ENCODE measurements around the gene TBC1D14.

Gene TBC1D14

DNA sequence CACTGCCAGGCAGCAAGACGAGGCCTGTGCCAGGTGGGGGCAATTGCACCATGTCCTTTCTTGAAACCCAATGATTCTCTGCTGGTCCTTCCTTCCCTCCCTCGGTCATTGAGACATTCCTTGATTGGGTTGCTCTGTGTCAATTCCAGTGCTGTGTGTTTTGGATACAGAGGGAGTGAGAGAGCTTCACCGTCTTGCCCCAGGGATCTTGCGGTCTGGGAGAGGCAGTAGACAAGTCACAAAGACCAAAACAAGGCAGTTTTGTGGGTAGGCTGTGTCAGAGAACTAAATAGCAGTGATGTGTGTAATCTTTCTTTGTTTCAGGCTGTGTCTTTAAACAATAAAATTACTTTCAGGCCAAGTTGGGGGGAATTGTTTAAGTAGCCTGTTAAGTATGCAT is 94.7 kb downstream of the TBC1D14 start:
- no peak for DNase-seq

DNA sequence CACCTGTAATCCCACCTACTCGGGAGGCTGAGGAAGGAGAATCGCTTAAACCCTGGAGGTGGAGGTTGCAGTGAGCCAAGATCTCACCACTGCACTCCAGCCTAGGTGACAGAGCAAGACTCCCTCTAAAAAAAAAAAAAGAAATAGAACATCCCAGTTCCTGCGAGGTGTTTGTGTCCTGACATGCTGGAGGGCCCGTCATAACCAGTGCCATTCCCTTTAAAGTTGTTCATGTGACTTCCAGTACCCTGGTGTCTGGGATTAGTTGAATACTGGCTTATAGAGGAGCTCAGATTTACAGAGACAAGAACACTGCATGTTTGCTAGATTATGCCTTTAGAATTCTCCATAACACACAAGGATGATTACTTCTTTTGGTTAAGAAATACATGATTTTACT is 95.9 kb downstream of the TBC1D14 start:
- no peak for DNase-seq

DNA sequence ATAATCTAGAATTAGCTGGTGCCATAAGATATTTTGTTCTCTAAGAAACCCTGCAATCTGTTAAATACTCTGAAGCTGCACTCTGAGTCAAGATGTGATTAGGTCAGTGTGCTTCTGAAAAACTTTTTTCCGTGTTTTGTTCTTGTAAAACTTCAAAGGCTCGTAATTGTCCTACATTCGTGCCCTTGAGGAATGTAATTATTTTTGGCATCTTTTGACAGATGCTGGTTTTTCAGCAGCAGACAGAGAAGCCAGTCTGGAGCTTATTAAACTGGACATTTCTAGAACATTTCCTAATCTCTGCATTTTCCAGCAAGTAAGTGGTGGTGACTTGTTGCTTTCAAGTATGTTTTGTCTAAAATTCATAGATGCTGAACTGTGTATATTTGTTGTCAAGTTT is 96.8 kb downstream of the TBC1D14 start:
- DNase-seq: no peak

DNA sequence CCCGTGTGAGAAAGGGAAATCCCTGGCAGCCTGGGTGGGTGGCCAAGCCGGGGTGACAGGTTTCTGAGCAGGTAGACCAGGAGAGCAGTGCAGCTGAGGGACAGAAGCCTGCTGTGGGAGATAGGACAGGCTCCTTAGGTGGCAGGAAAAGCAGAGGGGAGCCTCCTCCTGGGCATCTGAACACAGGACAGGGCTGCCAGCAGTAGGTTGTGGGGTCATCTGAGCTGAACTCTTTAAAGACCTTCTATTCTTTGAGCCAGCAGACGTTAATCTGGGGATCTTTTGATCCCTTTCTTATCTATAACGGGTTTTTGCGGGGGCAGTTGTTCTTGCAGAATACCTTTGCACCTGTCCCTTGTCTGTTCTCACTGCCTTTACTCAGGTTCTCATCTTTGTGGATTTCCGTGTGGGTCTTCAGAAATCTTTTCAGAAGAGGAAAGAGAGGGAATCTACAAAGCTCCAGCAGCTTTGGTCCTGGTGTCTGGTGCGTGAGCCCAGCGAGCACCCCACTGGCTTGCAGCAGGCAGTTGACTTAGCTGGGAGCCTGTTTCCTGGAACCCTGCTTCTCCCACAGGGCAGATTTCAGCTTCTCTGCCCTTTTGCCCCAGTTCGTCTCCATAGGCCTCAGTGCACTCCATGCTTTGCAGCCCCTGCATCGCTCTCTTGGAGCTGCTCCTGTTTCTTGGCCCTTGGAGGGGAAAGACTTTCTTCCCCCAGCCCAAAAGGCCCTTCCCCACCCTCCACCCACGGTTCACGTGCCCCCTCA is 97.7 kb downstream of the TBC1D14 start:
- DNase-seq: no peak

DNA sequence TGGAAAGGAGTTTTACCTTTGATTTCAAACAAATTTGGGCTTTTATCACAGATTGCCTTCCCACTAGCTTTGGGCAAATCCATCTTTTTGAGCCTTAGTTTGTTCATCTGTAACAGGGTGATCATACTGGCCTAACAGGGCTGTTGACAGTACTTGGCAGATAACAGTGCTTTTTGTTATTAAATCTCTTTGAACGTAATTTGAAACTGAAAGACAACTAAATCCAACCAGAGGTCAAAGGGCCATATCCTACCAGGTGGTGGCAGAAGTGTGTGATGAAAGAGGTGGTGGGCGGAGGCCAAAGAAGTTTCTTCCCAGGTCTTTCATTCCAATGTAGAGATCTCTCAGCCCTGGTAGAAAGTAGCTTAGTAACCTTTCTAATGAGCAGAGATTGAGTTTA is 98.3 kb downstream of the TBC1D14 start:
- no peak for DNase-seq

DNA sequence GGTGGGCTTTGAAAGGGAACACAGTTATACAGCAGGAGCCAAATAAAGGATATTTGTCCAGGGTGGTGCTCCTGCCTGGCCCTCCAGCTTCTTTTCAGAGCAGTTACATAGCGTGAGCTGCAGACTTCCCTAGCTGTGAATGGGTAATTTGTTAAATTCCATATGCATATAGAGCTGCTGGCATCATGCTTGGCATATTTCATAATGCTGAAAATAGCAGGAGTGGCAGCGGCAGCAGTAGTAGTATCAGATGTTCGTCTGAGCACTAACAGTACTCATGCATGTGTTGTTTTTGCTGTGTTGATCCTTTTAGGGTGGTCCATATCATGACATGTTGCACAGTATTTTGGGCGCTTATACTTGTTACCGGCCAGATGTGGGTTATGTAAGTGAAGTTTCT is 99.9 kb downstream of the TBC1D14 start:
- no peak for DNase-seq

DNA sequence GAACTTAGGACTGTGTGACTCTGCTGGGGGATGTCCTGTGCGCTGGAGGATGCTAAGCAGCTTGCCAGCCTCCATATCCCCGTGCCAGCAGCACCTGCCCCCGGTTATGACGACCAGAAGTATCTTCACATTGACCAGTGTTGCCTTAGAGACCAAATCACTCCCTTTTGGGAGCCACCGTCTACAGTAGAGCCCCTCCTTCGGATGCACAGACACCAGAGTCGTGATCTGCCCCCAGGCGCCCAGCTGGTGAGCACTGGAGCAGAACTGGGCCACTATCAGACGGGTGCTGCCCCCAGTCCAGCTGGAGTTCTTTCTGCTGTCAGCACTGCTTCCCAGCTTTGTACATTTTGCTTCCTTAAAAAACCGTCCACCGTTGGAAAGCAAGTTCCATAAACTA is 103.5 kb downstream of the TBC1D14 start:
- DNase-seq: no peak

DNA sequence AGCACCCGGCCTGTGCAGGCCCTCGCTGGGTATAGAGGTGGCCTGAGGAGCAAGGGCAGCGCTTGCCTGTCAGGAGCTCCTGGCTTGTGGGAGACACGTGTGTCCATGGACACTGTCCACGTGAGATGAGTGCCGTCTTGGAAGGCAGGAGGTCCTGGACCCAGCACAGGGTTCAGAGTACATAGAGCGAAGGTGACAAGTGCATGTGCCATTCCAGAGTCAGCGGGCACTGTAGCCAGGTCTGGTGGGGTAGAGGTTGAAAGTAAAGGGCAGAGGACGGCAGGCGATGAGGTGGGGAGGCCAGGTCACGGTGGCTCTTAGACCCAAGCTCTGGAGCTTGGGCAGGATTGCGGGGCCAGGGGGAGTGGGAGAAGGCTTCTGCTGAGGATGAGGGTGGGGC is 105.2 kb downstream of the TBC1D14 start:
- no peak for DNase-seq

DNA sequence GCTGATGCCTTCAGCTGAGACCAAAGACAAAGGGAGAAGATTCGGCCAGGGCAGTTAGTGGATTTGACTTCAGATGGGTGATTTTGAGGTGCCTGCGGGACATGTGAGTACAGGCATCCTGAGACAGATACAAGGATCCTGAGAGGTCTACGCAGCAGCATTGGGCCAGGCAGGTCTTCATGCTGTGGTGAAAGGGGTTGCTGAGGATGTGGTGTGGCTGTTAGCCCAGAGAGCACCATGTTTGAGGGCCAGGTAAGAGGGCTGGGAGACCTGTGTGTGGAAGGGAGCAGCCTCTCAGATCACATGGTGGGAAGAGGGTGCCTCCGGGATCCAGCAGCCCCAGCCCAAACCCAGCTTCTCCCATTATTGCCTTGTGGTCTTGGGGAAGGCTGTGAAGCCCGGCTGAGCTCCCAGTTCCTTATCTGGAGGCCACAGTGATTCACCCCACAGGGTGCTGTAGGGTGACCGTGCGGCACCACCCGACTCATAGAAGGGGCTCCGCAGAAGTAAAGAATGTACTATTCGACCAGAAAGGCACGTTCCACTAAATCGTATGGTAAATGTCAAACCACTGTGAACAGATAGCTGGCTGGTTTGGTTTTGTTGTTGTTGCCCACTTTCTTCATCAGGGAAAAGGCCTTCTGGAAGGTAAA is 105.9 kb downstream of the TBC1D14 start:
- no peak for DNase-seq

DNA sequence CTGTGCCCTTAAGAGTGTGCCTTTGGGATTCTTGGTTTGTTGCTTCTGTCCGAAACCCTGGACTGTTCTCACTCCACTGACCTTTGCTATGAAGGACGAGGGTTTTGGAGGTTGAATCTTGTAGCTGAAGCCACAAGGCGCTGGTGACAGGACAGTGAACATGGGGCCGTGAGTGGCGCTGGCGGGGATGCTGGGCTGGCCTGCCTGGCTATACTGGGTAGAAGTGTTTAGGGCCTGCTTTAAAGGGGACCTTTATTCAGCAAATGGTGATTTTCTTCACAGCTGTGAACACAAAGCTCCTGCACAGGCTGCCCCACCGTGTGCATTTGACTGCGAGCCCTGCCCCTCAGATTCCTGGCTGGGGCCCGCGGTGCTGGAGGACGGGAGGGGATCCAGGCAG is 106.5 kb downstream of the TBC1D14 start:
- no peak for DNase-seq

DNA sequence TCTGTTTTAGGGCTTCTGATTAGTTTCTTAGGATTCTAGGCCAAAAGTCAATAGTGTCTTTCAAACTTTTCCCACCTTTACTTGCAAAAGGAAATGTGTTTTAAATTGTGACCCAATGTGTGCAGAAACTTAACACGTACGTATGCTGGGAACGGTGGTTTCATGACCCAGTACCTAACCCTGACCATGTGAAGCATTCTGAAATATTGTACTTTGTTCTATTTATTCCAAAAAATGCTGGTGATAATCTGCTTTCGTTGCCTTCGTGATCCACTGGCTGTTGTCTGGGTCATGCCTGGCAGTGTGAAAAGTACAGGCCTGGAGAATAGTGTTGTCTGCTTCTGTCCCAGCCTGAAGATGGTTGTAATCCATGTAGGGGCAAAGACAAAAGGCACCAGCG is 106.9 kb downstream of the TBC1D14 start:
- no peak for DNase-seq

DNA sequence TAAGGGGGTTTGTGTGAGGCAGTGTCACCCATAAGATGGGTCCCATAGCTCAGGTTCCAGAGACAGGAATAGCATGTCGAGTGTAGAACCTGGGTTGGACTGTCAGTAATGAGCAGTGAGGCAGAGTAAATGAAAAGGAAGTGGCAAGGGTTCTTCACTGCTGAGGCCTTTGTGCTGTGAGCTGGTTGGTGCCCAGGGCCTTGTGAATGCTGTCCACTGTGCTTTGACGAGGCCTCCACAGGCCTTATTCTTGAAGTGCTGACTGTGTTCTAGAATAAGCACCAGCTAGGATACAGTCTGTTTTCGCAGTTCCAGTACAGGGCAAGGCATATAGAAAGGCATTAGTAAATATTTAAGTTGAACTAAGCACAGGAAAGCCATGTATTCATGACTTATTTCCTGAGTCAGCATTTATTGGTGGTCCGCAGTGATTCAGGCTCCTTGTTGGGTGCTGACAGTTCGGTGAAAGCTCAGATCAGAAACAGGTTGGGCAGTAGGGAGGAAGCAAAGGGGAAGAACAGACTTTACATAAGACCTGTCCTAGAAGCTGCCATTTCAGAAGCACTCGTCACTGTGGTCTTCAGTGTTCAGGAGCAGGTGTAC is 107.9 kb downstream of the TBC1D14 start:
- no peak for DNase-seq

DNA sequence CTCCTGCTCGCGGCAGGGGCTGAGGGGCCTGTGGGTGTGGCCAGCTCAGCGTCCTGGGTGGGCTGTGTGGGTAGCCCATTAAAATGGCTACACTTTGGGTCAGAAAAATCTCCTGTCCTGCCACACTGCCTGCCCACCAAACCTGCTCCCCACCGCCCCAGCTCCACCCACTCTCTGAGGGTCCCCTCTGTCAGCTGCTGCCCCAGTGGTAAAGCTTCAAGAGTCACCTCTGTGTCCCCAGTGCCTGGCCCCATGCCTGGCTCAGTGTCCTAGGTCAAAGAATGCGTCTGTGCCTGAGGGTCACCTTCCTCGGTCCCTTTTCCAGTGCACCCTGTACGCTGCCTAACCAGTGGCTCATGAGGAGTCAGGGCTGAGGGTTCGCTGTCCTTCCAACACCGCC is 108.7 kb downstream of the TBC1D14 start:
- DNase-seq: no peak

DNA sequence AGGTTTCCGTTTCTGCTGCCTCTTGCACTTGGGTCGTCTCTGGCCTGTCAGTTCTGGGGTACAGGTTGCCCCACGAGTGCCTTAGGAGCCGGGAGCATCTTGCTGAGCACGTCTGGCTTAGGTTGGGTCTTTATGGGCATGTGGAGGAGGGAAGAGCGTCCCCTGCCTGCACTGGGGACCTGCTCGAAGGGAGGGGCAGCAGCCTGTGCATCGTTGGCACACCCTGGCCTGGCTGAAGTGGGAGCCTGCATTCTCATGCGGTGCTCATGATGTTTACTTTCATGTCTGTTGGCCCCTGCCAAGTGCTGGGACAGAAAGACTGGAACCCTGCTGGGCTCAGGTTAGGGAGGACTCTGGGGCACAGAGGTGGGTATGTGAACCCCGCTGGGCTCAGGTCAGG is 109.7 kb downstream of the TBC1D14 start:
- no peak for DNase-seq

DNA sequence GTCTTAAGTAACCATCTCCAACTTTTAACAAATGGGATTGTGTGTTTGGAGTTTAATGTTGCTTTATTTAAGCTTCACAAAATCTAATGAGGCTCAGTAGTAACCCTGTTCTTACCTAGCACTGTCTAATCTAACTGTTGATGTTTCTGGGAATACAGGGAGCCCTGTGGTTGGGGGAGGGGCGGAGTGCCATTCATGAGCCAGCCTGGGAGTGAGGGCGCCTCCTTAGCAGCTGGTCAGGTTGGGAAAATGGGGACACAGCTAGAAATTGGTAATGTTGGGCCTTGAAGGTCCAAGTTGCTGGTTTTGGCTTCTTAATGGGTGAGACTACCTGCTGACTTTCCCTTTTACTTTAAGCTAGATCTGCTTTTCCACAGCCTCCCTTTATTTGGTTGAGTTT is 110.7 kb downstream of the TBC1D14 start:
- no peak for DNase-seq

DNA sequence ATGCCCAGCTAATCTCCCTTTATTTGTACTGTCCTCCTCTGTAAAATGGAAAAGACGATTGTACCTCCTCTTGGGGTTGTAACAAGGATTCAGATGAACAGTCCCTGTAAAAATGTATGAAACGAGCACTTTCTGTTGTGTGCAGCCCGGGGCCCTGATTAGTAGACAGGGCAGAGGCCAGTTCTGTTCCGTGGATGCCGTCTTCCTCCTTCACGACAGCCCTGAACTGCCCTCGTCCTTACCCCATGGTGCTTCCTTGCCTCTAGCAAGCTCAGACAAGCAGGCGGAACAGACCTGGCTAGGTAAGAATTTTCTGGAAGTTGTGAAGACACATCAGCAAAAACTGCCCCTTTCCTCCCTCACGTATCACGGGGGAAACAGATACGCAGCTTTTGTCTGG is 111.2 kb downstream of the TBC1D14 start:
- DNase-seq: no peak

DNA sequence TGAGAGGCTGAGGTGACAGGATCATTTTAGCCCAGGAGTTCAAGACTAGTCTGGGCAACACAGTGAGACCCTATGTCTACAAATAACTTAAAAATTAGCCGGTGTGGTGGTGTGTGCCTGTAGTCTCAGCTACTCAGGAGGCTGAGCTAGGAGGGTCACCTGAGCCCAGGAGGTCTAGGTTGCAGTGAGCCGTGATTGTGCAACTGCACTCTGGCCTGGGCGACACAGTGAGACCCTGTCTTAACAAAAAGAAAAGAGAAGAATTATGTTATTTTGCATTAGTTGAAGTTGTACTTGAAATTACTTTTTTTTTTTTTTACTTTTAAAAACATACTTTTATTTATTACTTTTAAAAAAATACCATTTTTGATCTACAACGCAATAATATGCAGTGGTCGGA is 111.7 kb downstream of the TBC1D14 start:
- DNase-seq: no peak

DNA sequence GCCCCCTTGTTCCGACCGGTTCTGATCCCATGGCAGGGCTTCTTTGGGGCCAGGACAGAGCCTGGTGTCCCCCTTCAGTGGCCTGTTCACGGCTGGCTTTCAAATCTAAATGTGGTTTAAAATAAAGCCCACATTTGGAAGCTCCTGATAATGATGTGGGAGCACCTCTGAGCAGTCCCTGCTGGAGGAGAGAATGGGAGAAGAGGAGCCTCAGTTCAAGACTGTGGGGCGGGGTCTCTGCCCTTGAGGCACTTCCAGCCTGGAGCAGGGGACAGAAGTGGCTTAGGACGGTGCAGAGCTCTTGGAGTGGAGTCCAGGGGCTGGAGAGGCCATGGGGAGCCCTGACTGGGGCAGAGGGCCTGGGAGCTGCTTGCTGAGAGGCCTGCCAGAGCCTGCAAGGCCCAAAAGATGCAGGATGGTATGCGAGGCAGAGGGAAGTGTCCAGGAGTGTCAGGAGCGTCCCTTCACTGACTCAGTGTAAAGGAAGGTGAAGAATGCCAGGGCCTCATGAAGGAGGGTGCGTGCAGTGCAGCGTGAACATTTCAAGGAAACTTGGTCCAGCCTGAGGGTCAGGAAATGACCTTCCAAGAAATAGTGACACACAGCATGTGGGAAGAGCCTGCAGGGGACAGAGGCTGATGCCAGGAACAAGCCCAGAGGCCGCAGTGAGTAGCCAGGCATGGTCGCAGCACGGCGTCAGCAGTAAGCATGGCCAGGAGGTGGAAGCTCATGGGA is 112.5 kb downstream of the TBC1D14 start:
- no peak for DNase-seq

DNA sequence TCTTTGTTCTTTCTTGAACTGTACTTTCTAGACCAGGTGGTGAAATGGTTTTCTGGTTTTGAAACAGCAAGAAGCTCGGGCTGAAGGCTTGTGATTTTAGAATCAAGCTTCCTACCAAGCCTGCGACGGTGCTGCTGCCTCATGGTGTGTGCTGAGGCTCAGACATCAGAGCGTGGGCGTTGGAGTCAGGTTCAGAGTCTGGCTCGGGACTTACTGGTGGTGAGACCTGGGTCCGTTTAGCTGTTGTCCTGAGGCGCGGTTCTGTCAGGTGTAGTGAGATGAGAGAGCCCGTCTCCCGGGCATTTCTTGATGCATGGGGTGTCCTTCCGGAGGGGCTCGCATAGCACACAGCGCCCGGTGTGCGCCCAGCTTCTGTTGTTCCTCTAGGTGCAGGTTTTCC is 113.9 kb downstream of the TBC1D14 start:
- DNase-seq: no peak

DNA sequence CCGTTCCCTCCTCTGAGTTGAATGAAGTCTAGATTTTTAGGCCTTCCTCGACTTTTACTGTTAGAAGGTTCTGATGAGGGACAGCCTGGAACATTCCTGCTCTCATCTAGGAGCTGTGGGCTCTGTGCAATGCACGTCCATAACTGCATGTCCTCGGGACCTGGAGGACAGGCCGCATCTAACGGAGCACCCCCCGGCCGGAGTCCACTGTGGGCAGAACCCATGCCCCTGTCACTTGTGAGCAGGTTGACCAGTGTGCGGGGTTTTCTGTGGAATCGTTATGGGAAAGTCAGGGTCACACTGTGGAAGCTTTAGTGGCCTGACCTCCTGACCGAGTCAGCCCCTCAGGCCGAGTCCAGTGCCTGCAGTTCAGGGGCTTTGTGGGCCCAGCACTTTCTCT is 114.3 kb downstream of the TBC1D14 start:
- no peak for DNase-seq

DNA sequence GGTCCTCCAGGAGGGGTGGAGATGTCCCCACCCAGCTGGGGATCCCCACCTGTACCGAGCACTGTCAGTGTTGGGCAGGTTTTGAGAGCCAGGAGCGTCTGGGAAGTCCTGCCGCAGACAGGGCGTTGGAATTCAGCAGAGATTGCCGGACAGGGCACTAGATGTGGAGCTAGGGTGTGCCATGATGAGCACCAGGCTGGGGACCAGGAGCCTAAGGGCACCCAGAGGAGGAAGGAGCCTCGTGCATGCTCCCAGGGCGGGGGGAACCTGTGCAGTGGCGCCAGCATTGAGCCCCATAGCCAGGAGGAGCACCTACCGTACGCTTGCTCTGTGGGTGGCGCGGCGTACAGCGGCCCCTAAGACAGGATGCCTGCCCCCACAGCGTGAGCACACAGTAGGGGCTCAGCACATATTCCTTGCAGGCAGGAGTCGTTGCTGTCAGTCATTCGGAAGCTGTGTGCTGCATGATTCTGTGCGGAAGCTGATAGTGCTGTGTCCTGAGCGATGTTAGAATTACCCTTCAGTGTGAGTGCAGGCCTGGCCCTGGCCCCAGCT is 114.8 kb downstream of the TBC1D14 start:
- DNase-seq: no peak

DNA sequence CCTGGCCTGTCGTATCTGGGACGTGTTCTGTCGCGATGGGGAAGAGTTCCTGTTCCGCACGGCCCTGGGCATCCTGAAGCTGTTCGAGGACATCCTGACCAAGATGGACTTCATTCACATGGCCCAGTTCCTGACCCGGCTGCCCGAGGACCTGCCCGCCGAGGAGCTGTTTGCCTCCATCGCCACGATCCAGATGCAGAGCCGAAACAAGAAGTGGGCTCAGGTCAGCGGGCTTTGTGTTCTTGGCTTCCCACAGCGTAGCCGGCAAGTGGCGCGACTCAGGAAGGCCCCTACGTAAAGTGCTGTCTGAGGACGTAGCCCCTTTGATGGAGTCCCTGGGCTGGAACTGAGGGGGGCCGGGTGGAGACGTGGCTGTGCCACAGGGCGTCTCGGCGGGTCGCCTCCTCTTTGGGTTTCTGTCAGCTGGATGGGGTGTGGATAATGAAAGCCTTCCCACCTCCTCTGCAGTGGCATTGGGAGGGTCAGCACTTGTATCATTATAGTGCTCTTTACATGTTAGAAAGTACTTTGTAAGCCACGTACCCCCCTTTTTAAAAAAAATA is 115.5 kb downstream of the TBC1D14 start:
- DNase-seq: no peak

DNA sequence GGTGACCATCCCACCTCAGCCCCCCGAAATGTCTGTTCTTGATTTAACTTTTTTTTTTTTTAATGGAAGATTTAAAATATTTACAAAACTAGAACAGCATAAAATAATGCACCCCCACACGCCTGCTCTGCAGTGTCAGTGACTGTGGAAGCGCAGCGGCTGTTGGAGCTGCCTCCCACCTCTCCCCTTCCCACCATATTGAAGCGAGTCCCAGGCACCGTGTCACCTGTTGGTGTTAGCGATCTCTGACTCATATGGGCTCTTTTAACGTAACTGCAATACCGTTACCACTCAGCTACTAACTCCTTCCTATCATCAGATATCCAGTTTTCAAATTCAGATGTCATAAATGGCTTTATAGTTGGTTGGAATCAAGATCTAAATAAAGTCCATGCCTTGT is 116.5 kb downstream of the TBC1D14 start:
- no peak for DNase-seq
